GM18870 (cell line): ENCODE data around the gene LIG1.

ENCODE experiments used
- ATAC-seq: cut with Tn5 transposase; IDR thresholded peaks from one replicate; pipeline ENCODE4 v1.9.1; 2021; ENCODE audit warnings: moderate library complexity; ENCODE audit not compliant: unreplicated experiment

Gene LIG1

DNA sequence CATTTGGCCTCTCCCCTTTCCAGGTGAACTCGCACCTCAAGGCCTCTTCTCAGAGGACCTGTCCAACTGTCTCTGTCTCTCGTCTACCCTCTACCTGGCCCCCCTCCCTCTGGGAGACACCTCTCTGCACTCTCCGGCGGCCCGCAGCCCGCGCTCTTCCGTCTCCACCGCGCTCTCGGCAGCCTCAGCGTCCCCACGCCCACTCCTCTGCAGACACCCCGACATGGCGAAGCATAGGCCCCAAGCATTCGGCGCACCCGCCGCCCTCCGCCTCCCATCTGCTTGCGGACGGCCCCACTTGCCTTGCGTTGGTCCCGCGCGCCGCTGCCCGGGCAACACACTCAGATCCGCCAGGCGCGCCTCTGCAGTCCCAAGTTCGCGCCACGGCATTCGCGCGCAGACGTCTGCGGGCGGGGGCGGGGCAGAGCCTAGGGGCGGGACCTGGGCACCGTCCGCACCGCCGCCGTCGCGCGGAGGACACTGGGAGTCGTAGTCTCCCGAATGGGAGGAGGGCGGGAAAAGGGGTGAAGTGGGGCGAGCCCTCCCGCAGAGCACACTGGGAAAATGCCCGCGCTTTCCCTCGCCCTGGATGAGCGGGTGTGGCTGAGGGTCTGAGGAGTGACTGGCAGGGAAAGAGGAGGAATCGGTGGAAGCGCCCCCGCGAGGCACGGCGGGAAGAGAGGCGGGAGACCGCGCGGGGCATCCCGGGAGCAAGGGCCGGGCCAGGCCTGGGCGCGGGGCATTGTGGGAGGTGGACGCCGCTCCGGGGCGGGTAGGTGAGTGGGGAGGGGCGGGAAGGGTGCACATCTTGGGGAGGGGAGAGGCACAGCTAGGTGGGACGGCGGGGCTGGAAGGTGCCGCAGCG, at the start of gene LIG1, which contains the start of gene ZSWIM9:
TSS of gene LIG1 (minus strand) at position 406 of the 865 bp plus-strand sequence. CDS start 4,778 bp downstream, outside the sequence.
TSS of gene ZSWIM9 (plus strand) at position 742 of the 865 bp plus-strand sequence. CDS start 1,123 bp downstream, outside the sequence.
- ATAC-seq: peak; percentile 64

GRCh38 chr19:48218997-48219396, 48.9 kb upstream of the LIG1 start:
- ATAC-seq: no peak

GRCh38 chr19:48216933-48217332, 46.8 kb upstream of the LIG1 start:
- ATAC-seq: no peak

DNA sequence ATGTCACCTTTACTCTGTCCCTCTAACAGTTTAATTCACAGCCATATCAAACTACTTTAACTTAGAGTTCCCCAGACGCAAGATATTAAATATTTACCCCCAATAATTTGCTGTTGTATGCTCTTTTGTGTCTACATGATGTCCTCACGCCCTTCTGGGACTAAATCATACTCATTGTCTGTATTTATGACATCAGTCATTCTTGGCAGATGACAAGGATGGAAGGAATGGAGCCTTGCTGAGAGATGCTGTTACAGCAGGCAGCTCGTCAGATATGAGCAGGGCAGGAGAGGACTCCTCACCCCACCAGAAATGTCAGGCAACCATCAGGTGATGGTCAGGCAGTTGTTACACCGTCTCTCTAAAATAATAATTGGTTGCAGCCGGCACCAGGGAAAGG, 43.8 kb upstream of the LIG1 start:
- no peak for ATAC-seq

GRCh38 chr19:48210005-48210404, 39.9 kb upstream of the LIG1 start:
- ATAC-seq: no peak

DNA sequence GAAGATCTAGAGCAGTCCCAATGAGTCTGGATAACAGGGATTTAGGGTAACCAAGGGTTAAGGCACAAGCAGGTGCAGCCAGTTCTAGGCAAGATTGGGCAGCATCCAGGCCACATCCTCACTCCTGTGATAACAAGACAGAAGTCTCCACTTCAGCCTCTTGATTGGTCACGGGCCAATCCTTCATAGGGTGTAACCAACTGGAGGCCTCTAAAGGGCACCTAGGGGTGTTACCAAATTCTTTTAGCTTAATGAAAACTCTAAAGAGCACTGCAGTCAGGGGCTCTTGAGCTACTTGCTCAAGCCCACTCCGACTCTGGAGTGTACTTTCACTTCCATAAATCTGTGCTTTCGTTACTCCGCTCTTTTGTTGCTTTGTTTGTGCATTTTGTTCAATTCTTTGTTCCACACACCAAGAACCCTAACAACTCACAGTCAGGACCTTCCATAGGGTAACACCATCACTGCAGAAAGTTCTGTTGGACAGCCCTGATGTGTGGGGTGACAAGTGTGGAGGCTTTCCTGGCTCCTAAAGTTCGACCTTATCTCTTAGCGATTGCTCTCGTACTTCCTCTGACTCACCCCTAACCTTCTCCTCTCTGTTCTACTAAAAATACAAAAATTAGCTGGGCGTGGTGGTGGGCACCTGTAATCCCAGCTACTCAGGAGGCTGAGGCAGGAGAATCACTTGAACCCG, 36.4 kb upstream of the LIG1 start:
- no peak for ATAC-seq

- ATAC-seq: no peak
Observed at GRCh38 chr19:48203794-48204628, 33.9 kb upstream of the LIG1 start.

GRCh38 chr19:48203222-48203793, 33.2 kb upstream of the LIG1 start:
- no peak for ATAC-seq

DNA sequence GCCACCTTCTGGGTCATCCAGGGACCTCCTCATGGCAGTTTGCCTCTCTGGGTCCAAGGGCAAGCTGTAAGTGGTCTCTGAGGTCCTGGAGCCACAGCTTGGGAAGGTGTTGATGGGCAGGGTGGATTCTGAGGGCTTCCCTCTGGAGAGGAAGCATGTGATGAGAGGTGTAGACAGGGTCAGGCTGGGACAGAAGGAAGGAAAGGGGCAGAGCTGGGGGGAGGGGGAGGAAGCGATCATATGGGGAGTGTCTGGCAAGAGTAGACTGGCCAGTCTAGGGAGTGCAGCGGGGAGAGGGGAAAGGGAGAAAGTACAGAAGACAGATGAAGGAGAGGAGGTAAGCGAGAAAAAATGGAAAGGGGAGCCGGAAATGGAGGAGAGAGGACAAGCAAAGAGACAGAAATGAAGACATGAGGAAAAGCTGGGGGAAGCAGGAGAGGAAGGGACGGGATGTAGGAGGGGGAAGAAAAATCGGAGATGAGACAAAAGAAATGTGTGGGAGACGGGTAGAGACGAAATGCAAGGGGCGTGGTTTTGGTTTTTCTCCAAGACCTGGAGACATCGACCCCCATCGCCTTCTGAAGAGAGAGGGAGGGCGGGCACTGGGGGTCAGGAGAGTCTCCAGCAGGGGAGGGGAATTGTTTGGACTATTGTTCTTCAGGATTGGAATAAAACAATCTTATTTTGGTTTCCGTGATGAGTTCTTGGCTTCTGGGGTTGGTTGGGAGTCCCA, 27.0 kb upstream of the LIG1 start:
- no peak for ATAC-seq

- no peak for ATAC-seq
Observed at GRCh38 chr19:48196321-48196763, 26.2 kb upstream of the LIG1 start.

DNA sequence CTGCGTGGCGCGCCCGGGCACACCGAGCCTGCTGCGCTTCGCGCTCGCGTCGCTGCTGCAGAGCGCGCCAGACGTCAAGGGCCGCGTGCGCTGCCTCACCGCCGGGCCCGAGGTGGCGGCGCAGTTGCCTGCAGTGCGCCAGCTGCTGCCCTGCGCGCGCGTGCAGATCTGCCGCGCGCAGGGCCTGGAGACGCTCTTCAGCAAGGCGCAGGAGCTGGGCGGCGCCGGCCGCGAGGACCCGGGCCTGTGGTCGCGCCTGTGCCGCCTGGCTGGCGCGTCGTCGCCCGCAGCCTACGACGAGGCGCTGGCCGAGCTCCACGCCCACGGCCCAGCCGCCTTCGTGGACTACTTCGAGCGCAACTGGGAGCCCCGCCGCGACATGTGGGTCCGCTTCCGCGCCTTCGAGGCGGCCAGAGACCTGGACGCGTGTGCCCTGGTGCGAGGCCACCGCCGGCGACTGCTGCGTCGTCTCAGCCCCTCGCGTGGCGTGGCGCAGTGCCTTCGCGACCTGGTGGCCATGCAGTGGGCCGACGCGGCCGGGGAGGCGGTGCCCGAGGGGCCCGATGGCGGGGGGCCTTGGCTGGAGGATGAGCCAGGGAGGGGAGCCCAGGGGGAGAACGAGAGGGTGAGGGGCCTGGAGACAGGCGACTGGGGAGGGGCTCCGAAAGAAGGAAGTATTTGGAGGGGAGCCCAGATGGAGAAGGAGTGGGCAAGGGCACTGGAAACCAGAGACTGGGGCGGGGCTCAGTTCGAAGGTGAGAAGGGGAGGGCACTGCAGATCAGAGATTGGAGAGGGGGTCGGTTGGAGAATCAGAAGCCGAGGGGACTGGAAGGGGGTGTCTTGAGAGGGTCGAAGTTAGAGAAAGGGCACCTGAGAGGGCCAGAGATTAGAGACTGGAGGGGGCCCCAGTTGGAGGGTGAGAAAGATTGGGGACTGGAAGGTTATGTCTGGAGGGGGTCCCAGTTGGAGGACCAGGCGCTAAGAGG, 25.0 kb upstream of the LIG1 start:
- ATAC-seq: no peak

DNA sequence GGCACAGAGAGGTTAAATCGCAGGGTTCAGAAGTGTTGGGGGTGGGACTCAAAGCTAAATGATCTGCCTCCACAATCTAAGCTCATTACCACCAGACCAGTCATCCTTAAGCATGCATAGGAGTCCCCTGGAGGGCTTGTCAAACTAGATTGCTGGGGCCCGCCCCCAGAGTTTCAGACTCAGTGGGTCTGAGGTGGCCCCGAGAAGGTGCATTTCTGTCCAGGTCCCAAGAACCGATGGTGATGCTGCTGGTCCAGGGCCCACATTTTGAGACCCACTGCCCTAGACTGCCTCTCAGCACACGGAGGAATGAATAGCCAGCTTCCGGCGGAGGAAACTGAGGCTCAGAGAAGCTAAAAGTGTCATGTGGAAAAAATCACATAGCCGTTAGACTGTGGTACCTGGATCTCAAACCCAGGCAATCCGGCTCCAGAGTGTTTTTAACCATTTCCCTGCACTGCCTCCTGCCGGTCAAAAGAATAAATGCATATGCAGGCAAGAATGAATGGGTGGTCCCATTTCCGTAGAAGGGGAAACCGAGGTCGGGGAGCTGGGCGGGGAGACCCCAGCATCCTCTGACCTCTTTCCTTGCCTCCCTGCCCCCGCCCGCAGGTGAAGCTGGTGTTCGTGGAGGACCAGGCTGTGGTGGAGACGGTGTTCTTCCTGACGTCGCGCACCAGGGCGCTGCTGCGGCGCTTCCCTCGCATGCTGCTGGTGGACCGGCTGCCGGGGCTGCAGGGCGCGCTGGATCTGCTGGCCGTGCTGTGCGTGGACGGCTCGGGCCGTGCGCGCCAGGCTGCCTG, 24.1 kb upstream of the LIG1 start:
- no peak for ATAC-seq

- ATAC-seq: no peak
Observed at GRCh38 chr19:48192750-48193149, 22.6 kb upstream of the LIG1 start.

DNA sequence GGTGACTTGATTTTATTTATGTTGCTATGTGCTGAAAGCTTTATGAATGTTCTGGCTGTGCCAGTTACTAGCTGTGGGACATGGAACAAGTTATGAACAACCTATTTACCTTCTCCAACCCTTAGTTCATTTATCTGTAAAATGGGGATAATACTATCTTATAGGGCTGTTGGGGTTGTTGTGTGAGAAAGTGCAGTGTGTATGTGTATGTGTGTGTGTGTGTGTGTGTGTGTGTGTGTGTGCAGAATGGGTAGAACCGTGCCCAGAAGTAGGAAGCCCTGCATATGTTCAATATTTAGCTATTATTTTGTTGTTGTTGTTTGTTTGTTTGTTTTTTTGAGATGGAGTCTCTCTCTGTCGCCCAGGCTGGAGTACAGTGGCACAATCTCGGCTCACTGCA, 20.7 kb upstream of the LIG1 start:
- no peak for ATAC-seq

- no peak for ATAC-seq
Observed at GRCh38 chr19:48190288-48190884, 20.2 kb upstream of the LIG1 start.

GRCh38 chr19:48186541-48186991, 16.4 kb upstream of the LIG1 start:
- ATAC-seq: no peak

DNA sequence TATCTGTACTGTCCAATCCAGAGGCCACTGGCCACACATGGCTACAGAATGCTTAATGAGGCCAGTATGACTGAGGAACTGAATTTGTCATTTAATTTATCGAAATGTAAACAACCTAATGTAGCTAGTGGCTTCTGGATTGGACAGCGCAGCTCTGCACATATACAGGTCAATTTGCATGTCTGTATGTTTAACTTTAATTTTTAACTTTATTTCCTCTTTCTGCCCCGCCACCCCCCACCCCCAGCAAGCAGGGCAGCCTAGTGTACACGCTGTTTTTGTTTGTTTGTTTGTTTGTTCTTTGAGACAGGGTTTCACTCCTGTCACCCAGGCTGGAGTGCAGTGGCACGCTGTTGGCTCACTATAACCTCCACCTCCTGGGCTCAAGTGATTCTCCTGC, 15.9 kb upstream of the LIG1 start:
- no peak for ATAC-seq

GRCh38 chr19:48183356-48183755, 13.2 kb upstream of the LIG1 start:
- ATAC-seq: no peak
